Measurements from ENCODE around the gene LACTB. TPM values are rescaled to one million over a fixed set of nuclear protein-coding genes. Genes with fewer than 3 reads are reported as not detected.
A peak's percentile ranks its signal among the peaks of the same experiment; 100 is the strongest.

The LACTB gene
- total and polyA plus RNA-seq, 2 of the 13 experiments (the other 11 are each of a cell fraction or from before 2014, with no cell fraction given): 14.8 to 23.0 TPM

- TF ChIP-seq ZNF646 (CRISPR knock-in tag; IDR thresholded peaks at IDR 0.05): no peak
- TF ChIP-seq TCF12 (IDR thresholded peaks at IDR 0.05): no peak
- no peak for TF ChIP-seq TCF12 (CRISPR knock-in tag; IDR thresholded peaks at IDR 0.05)
- TF ChIP-seq E2F5 (CRISPR knock-in tag; conservative IDR thresholded peaks at IDR 0.05): no peak
- TF ChIP-seq ZEB1 (IDR thresholded peaks at IDR 0.05; ENCODE audit: insufficient replicate concordance, low read depth): no peak
- TF ChIP-seq ZNF549 (CRISPR knock-in tag; IDR thresholded peaks at IDR 0.05): no peak
- TF ChIP-seq ZNF770 (CRISPR knock-in tag; IDR thresholded peaks at IDR 0.05): peak; percentile 73
- TF ChIP-seq ZNF816 (CRISPR knock-in tag; IDR thresholded peaks at IDR 0.05; ENCODE audit: borderline replicate concordance): no peak
- no peak for TF ChIP-seq ZNF329 (CRISPR knock-in tag; IDR thresholded peaks at IDR 0.05; ENCODE audit: low read depth)
- no peak for TF ChIP-seq TRIM22 (IDR thresholded peaks at IDR 0.05)
- no peak for TF ChIP-seq ZNF703 (CRISPR knock-in tag; IDR thresholded peaks at IDR 0.05; ENCODE audit: borderline replicate concordance)
- TF ChIP-seq THAP8 (CRISPR knock-in tag; IDR thresholded peaks at IDR 0.05; ENCODE audit: borderline replicate concordance): no peak
- 0 out of 2 replicates have a peak, but pooled peaks have one; percentile 7 for TF ChIP-seq ESRRA (CRISPR knock-in tag; IDR thresholded peaks at IDR 0.05; ENCODE audit: low read depth)
- TF ChIP-seq ZBTB7B (CRISPR knock-in tag; IDR thresholded peaks at IDR 0.05): no peak
- no peak for TF ChIP-seq PTBP1 (IDR thresholded peaks at IDR 0.05; ENCODE audit: low read depth, low read length, poor library complexity, severe bottlenecking)
- TF ChIP-seq TAF15 (IDR thresholded peaks at IDR 0.05; ENCODE audit: low read depth, low read length, poor library complexity, severe bottlenecking): no peak
- no peak for TF ChIP-seq ONECUT2 (CRISPR knock-in tag; IDR thresholded peaks at IDR 0.05)
- no peak for TF ChIP-seq FOXK1 (CRISPR knock-in tag; IDR thresholded peaks at IDR 0.05; ENCODE audit: borderline replicate concordance, low read depth)
- no peak for TF ChIP-seq MED1 (CRISPR knock-in tag; IDR thresholded peaks at IDR 0.05)
These were observed 36.3 kb downstream of the LACTB start (continued) for GRCh38 chr15:63157891-63158431.

Data from HepG2 (cell line).